ENCODE data around the gene PDE8A.
"Not testable (repeated sequence)": the region's sequence is repeated elsewhere in the genome, so short reads cannot be mapped to it uniquely, and the experiment has no call there.

The PDE8A gene

DNA sequence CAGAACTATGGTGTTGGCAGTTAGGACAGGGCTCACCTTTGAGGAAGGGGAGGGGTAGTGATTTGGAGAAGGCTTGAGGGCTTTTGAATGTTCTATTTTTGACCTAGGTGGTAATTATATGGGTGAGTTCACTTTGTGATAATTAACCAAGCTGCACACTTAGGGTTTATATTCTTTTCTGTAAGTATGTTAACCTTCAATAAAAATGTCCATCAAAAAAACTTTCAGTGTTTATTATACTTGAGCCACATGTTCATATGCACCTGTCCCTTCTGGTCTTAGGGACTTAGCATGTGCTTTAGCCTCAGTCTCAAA is 28.4 kb downstream of the PDE8A start:
- no peak for DNase-seq (ENCODE audit: low read depth, low spot score)

DNA sequence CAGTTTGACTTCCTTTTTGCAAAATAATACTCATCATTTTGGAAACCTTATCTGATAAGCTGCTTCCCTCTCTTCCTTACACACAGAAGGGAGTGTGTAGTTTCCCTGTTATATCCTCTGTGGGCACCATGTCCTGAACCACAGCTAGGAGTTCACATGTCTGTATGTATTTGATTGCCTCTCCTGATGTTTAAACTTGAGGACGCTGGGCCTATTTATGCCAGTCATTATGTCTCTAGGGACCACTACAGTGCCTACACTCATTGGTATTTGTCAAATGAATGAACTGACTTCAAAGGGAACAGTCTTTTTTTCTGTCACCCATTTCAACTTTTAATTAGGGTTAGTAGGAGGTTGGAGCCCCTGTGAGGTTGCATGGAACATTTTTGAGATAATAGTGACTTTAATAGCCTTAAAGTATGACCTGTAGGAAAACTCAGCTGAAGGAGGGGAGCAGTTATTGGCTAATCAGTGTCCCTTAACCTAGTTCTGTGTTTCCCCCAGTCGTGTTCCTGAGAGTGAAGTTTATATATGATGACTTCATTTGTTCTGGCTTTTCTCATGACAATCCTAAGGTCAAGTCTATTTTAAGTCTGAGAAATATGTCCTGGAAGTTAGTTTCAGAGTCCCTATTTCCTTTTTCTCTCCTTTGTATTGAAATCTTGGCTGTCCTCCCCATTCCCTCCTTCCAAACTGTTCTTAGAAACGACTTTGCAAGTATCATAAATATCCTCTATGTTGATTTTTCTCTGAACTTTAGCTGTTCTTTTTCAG is 28.9 kb downstream of the PDE8A start:
- no peak for DNase-seq (ENCODE audit: low read depth, low spot score)

DNA sequence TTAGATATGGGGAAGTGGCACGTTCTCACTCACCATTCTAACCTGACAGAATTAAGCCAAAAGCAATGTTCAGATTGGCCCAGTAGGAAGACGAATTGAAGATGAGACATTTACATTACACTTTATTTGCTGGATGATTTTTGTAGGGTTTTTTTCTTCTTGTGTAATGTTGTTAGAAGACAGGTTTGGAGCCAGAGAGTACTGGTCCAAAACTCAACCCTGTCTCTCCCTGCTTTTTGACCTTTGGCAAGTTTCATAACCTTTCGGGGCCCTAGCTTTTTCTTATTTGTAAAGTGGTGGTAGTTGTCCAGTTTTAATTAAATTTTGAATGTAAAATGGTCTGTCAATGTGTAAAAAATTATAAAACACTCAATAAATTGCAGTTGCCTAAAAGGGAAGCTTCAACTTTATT is 29.5 kb downstream of the PDE8A start:
- DNase-seq (ENCODE audit: low read depth, low spot score) = no peak

DNA sequence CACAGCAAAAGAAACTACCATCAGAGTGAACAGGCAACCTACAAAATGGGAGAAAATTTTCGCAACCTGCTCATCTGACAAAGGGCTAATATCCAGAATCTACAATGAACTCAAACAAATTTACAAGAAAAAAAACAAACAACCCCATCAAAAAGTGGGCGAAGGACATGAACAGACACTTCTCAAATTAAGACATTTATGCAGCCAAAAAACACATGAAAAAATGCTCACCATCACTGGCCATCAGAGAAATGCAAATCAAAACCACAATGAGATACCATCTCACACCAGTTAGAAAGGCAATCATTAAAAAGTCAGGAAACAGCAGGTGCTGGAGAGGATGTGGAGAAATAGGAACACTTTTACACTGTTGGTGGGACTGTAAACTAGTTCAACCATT is 30.1 kb downstream of the PDE8A start:
- DNase-seq (ENCODE audit: low read depth, low spot score) = not testable (repeated sequence)

DNA sequence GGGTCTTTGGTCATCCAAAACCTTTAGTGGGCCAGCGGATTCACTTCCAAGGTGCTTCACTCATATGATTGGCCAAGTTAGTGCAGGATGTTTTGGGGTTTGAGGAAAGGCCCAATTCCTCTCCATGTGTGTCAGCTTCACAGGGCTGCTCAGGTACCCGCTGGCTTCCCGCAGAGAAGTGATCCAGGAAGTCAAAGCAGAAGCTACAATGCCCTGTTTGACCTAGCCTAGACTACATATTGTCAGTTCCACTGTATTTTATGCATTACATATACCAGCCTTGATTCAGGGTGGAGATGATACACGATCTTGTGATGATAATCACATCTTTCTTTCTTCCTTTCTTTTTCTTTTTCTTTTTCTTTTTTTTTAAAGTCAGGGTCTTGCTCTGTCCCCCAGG is 32.1 kb downstream of the PDE8A start:
- no peak for DNase-seq (ENCODE audit: low read depth, low spot score)

DNA sequence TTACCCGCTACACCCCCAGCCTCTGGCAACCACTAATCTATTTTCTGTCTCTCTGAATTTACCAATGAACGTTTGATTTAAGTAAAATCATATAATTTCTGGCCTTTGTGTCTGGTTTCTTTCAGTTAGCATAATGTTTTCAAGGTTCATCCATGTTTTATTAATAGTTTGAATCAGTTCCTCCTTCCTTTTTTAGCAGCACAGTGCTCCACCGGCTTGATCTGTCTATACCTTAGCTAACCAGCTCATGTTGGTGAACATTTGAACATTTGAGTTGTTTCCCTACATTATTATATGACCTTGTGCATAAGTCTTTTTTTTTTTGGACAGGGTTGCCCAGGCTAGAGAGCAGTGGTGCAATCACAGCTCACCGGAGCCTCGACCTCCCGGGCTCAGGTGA is 33.3 kb downstream of the PDE8A start:
- DNase-seq (ENCODE audit: low read depth, low spot score) = no peak

DNA sequence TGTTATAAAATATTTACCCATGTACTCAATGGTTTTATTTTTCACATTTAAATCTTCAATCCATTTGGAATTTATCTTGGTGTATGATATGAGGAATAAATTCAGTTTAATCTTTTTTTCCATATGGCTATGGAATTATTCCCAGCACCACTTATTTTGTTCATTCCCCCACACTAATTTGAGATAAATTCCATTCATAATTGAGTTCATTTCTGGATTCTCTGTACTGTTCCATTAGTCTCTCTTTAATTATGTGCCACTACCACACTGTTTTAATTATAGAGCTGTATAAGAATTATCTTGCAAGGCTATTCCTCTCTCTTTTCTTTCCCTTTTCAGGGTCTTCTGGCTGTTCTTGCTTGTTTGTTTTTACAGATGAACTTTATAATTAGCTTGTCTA is 34.6 kb downstream of the PDE8A start:
- DNase-seq (ENCODE audit: low read depth, low spot score) = no peak

DNA sequence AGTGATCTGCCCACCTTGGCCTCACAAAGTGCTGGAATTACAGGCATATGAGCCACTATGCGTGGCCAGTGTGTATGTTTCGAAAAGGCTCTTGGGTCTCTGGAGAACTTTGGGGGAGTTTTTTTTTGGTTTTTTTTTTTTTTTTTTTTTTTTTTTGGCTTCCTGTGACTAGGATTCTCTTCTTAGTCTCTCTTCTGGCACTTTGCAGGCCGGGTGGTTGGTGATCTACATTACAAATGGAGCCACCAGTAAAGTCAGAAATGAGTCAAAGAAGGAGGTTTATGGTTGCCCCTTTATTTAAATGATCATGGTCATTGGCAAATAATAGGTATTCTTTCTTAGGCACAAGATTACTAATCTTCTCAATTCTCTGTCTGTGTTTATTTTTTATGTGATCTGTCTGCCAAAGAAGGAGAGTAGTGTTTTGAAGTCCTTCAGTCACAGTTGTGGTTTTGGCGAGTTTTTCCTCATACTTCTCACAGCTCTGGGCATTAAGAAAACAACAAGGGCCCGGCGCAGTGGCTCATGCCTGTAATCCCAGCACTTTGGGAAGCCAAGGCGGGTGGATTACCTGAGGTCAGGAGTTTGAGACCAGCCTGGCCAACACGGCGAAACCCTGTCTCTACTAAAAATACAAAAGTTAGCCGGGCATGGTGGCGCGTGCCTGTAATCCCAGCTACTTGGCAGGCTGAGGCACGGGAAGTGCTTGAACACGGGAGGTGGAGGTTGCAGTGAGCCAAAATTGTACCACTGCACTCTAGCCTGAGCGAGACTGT is 38.3 kb downstream of the PDE8A start:
- no peak for DNase-seq (ENCODE audit: low read depth, low spot score)

DNA sequence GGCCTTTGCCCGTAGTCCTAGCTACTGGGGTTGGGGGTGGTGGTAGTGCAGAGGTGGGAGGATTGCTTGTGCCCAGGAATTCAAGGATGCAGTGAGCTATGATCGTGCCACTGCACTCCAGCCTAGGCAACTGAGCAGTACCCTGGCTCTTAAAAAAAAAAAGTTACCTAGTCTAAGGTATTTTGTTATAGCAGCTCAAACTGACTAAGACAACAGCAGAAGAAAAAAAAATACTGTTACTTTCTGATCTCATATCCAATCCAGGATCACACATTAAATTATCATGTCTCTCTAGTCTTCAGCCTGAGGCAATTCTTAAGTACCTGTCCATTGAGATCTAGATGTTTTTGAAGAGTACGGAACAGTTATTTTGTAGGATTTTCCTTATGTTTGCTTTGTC is 39.8 kb downstream of the PDE8A start:
- no peak for DNase-seq (ENCODE audit: low read depth, low spot score)

DNA sequence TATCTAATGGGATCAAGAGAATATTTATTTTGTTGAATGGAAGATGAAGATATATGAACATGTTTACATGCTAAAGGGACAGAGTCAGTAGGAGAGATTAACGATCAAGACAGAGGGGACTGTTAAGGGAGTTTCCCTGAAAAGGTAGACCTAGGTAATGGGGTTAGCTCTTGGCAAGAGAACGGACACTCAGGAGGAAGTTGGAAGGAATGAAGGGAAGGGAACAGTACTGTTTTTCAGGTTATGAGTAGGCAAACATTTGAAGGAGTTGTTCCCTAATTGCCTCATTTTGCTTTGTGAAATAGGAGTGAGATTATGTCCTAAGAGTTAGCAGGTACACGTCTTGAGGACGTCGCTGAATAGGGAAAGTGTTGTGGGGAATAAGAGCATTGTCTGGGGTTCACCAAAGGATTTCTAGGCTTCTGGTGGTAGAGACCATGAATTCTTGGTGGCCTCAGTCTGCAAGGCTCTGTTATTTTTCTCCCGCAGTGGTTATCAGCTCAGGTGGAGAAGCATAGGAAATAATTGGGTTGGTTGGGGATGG is 41.3 kb downstream of the PDE8A start:
- DNase-seq (ENCODE audit: low read depth, low spot score) = no peak

DNA sequence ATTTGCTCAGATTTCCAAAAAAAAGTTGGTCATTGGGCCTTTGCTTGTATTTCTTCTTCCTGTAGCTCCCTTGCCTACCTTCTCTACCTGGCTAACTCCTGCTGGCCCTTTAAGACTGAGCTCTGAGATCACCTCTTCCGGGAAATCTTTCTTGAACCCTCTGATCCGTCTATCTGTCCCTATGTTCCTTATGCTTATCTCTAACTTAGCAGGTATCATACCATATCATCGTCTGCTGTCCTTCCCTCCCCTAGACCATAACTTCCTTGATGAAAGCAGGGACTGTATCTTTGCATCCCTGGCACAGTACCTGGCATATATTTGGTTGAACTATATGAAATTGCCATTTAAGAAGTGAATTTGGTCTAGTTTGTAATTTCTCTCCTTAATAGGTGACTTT is 42.3 kb downstream of the PDE8A start:
- DNase-seq (ENCODE audit: low read depth, low spot score) = no peak

DNA sequence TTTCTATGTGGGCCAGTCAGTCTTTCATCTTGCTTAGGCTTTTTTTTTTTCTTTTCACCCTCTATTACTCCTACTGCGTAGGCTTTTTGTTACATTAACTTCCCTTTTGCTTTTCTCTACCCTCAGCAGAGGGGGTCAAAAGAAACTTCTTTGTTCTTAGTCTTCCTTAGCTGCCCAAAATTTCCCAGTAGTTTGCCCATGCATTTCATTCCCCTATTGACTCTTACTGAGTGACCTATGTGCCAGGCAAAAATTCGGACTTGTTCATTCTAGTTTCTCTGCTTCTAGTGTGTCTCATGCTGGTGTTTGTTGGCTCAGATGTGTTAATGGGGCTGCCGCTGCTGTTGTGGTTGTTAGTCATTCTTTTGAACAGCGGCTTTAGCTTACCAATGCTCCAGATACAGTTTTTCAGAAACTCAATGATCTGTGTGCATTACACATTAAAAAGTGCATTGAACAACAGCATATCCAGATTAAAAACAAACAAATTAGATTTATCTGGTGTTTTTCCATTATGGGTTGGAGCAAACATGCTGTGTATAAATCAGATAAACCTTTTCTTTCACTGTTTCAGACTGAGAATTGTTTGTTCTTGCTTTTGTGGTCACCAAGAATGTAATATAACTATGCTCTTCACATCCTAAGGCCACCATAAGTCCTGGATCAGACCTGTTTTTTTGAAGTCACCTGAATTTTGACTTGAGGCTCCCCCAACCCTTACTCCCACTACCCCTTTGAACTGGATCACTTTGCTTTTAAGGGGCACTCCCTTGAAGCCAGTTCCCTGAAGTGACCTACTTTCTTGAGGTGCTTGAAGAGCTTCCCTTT is 43.1 kb downstream of the PDE8A start:
- no peak for DNase-seq (ENCODE audit: low read depth, low spot score)

DNA sequence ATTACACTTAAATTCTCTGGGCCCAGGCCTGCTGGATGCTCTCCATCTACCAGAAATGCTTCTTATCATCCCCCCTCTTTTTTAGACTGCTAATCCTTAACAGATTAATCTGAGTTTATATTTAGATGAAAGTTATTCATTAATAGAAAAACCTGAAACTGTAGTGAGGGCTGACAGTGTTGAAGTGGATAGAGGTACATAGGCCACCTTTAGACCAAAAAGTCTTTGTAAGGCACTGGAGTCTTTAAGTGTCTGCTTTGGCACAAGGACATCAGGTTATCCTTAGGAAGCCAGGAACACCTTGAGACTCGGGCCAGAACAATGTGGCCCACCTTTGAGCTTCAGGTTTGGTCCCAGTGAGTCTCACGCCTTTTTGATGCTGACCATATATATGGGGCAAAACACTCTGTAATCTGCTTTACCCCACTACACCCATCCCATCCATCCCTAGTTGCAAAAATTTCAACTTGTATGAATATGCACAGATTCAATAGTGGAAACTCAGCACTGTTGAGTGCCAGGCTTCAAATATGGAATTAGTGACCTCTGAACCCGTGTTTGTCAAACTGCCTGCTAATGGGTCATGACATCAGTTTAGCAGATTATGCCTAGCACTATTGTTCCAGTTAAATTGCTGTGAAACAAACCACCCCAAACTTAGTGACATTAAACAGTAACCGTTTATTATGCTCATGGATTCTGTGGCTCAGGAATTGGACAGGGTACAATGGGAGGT is 44.0 kb downstream of the PDE8A start:
- DNase-seq (ENCODE audit: low read depth, low spot score) = no peak

DNA sequence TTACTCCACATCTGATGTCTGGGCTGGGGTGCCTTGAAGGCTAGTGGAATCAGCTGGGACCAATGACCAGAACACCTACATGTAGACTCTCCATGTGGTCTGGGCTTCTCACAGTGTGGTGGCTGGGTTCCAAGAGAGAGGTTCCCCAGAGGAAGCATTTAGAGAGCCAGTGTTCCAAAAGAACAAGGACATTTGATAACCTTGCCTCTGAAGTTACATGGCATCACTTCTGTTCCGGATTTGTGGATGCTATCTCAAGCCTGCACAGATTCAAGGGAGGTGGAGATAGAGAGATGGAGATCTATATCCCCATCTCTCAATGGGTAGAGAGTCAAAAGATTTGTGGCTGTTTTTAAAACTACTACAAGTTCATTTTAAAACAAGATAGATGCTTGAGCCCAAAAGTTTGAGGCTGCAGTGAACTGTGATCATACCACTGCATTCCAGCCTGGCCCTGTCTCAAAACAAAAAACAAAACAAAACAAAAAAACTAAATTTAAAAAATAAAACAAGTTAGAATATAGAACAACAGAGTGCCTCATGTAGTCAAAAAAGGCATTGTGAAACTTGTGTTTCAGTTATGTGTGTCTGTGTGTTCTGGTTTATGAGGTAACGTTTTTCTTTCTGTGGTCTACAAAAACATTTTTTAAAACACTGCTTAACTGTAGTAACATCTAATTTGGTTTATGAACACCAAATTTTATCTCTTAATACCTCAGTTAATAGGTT is 44.8 kb downstream of the PDE8A start:
- DNase-seq (ENCODE audit: low read depth, low spot score) = no peak

DNA sequence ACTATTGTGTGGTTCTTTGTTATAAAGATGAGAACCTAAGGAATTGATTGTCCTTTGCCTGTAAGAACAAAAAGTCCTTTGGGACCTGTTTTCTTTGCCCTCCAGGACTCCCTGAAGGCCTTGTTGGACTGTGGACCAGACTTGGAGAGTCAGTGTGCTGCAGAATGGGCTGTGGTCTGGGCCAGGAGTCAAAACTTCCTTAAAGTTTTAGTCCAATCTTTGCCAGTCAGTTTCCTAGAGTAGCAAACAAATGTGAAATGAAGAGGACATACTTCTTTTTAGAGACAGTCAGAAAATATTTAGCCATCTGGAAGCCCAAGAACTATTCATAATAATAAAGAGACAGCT is 45.4 kb downstream of the PDE8A start:
- no peak for DNase-seq (ENCODE audit: low read depth, low spot score)

DNA sequence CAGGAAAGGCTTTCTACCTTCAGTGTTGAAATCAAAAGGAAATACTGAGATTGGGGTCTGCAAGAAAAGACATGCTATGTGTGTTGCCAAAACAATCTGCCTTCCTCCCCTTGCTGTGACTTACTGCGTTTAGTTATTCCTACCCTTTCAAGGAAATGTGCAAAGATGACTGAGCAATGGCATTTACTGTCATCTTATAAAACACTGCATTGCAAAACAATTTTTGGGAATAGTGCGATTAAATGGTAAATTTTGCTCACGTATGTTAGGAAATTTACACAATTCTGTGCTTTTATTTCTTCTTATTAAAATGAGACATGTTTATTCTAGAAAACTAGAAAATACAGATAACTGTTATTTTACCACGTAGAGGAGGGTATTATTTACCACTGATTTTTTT is 45.8 kb downstream of the PDE8A start:
- no peak for DNase-seq (ENCODE audit: low read depth, low spot score)

DNA sequence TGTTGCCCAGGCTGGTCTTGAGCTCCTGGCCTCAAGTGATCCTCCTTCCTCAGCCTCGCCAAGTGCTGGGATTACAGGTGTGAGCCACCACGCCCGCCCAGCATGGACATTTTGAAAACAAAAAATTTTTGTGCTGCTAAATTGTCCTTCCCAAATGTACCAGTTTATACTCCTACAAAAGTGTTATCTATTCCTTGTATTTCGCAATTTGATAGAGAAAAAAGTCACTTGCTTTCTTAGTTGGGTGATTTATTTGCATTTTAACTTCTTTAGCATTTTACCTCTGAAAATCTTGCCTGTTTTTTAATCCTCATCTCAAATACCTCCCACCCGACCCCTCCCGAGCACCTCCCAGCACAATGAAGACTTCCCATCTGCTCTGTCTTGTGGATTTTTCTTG is 46.8 kb downstream of the PDE8A start:
- no peak for DNase-seq (ENCODE audit: low read depth, low spot score)

DNA sequence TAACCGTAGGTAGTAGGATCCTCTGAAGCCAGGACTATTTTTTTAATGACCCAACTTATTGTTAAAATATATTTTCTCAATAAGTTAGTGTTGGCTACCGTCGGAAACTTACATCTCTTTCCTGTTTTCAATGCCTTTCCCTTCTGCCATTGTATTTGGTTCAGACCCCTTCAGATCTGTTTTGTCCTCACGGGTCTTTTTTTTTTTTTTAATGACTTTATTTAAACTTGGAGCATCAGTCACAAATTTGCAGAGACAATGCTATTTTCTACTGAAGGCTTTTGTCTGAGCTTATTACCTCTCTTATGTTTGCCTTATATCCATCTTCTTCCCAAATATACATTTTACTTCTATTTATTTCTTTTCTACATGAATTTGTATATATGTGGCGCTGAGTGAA is 47.6 kb downstream of the PDE8A start:
- DNase-seq (ENCODE audit: low read depth, low spot score) = no peak

DNA sequence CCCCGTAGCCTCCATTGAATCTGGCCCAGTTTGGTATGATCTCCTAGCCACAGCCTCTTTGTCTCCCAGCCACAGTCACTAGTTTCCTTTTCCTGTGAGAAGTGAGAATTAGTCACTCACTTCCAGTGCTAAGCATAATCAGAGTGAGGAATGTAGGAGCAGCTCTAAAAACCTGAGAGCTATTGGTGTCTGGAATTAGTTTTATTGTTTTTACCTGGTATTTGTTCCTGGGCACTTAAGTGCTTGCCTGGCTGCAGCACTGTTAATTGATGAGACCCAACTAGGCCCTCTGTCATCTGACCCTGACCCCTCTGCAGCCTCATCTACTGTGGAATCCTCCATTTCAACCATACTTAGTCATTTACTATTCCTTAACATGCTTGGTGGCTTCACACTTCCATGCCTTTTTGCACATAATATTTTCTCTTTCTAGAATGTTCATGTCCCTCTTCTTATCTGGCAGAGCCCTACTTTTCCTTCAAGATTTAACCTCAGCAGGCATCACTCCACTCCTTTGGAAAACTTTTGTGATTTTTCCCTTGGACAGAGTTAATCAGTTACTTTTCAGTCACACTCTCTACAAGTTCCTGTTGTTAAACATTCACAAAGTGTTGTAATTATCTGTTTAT is 48.8 kb downstream of the PDE8A start:
- no peak for DNase-seq (ENCODE audit: low read depth, low spot score)

DNA sequence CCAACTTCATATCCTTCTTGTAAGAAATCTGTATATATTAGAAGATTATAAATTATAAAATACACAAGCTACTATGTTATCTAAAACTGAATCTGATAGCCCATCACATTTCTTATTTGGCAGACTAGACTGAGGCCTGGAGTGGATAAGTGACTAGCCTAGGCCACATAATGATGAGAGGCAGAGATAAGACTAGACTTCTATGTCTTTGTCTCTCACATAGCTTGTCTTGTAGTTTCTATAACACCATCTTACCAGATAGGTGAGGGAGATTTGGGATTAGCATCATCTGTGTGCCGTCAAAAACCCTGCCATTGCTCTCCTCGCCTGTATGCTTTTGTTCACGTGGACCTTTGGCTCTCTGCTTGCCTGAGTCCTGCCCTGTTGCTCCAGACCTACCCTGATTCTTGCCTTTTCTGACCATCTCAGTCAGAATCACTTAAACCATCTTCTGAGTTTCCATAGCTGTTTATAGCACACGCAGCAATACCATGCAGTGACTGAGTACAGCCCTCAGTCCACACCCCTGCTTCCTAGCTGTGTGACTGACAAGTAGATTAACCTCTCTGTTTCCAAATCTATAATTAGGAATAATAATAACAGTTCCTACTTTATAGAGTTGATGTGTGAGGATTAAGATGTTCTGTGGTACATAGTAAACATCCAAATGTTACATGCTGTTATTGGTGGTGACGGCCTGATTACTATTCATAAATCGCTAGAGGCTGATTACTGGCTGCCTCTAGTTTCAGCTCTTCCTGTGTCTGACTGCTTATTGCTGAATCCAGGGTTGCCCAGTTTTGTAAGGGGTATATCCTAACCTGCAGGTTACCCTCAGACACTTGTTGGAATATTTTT is 49.7 kb downstream of the PDE8A start:
- no peak for DNase-seq (ENCODE audit: low read depth, low spot score)
